GM12878 (cell line): ENCODE data around the gene METTL16. TPM values are rescaled to one million over a fixed set of nuclear protein-coding genes. Genes with fewer than 3 reads are reported as not detected.
A peak's percentile ranks its signal among the peaks of the same experiment; 100 is the strongest.

Experiments used
- ATAC-seq: fragments of 200-7000 bp; cut with Tn5 transposase; 3 replicates; pipeline ENCODE4 v1.9.1; 2020; ENCODE audit warnings: mild to moderate bottlenecking, moderate library complexity
- BruUV-seq: library from RNA; stranded (reverse); fragments of 400-500 nt; replicated peaks from 2 replicates; lab custom pipeline; 2021; lab: Mats Ljungman, UMichigan
- CTCF ChIA-PET: fragments of 300-600 bp; sonication (Branson Sonifier 250); formaldehyde crosslinking; extraction: SDS; loops from one replicate; lab custom pipeline; 2021; ENCODE audit warnings: inconsistent platforms; lab: Yijun Ruan, JAX
- POLR2A ChIA-PET: fragments of 350-600 bp; formaldehyde crosslinking; extraction: SDS; loops from one replicate; lab custom pipeline; 2021; ENCODE audit warnings: inconsistent platforms; lab: Charles Lee
- RAD21 ChIA-PET: fragments of 300-600 bp; sonication (Branson Sonifier 250); formaldehyde crosslinking; loops from one replicate; lab custom pipeline; 2023; ENCODE audit warnings: antibody characterized with exemption; ENCODE audit not compliant: unreplicated experiment; lab: Charles Lee
- SMC1A ChIA-PET: fragments of 300-600 bp; sonication (Branson Sonifier 250); formaldehyde crosslinking; loops from one replicate; lab custom pipeline; 2023; ENCODE audit not compliant: unreplicated experiment, uncharacterized antibody; lab: Charles Lee
- DNase-seq: peaks from one replicate; pipeline ENCODE4 v3.0.0-alpha.2; 2011; ENCODE audit warnings: low read depth, low spot score
- FAIRE-seq: peaks from 3 replicates; lab custom pipeline; 2011; peaks lifted over from hg19 to GRCh38; lab: Jason Lieb, UNC
- H2AFZ ChIP-seq: 2 replicates; pipeline ENCODE4 v1.6.0; 2011; ENCODE audit warnings: low read depth, low read length, control low read depth; ENCODE audit not compliant: control insufficient read depth
- H3K27ac ChIP-seq: 2 replicates; pipeline ENCODE4 v1.5.1; 2011; ENCODE audit warnings: control low read depth; ENCODE audit not compliant: control insufficient read depth, insufficient read depth
- H3K27me3 ChIP-seq, 2 experiments: replicated peaks in 1 of 2; 2 replicates each; pipeline versions ENCODE4 v1.6.0 to v1.6.1; 2011; ENCODE audit warnings: low read length in 1 of 2; ENCODE audit not compliant: control insufficient read depth in 2 of 2, insufficient read depth in 2 of 2
- H3K36me3 ChIP-seq, 2 experiments: 2 replicates each; pipeline ENCODE4 v1.5.1; 2011; ENCODE audit warnings: low read length in 1 of 2; ENCODE audit not compliant: control insufficient read depth in 2 of 2, insufficient read depth in 2 of 2
- H3K4me1 ChIP-seq: 2 replicates; pipeline ENCODE4 v1.6.1; 2011; ENCODE audit warnings: mild to moderate bottlenecking, low read length, moderate library complexity, mixed read lengths; ENCODE audit not compliant: control insufficient read depth, insufficient read depth
- H3K4me2 ChIP-seq: 2 replicates; pipeline ENCODE4 v1.6.0; 2011; ENCODE audit warnings: control low read depth; ENCODE audit not compliant: control insufficient read depth, insufficient read depth
- H3K4me3 ChIP-seq: fragments of 200-600 bp; sonication (generic); 2 replicates; pipeline ENCODE4 v1.5.1; 2016
- H3K79me2 ChIP-seq: 2 replicates; pipeline ENCODE4 v1.6.0; 2011; ENCODE audit warnings: low read length; ENCODE audit not compliant: control insufficient read depth, insufficient read depth
- H3K9ac ChIP-seq: 2 replicates; pipeline ENCODE4 v1.8.0; 2011; ENCODE audit warnings: low read length, control low read depth, mixed read lengths; ENCODE audit not compliant: control insufficient read depth, insufficient read depth
- H3K9me3 ChIP-seq: replicated peaks from 3 replicates; pipeline ENCODE4 v1.5.1; 2011; ENCODE audit warnings: mild to moderate bottlenecking, low read length; ENCODE audit not compliant: control insufficient read depth, insufficient read depth
- H4K20me1 ChIP-seq: 2 replicates; pipeline ENCODE4 v1.6.0; 2011; ENCODE audit not compliant: control insufficient read depth, insufficient read depth
- ATF7 ChIP-seq: fragments of 450-650 bp; IDR thresholded peaks from 2 replicates; pipeline ENCODE4 v1.6.1; 2016; ENCODE audit warnings: low read depth, mild to moderate bottlenecking
- BRCA1 ChIP-seq: IDR thresholded peaks from 2 replicates; pipeline ENCODE4 v1.6.1; 2011; ENCODE audit warnings: low read depth, low read length, improper control_type of control experiment
- CHD2 ChIP-seq: IDR thresholded peaks from 2 replicates; pipeline ENCODE4 v1.6.1; 2011; ENCODE audit warnings: low read depth, low read length, improper control_type of control experiment, borderline replicate concordance
- EED ChIP-seq: sonication (generic); IDR thresholded peaks from 2 replicates; pipeline ENCODE4 v1.6.1; 2016; ENCODE audit warnings: antibody characterized with exemption, low read depth
- GATAD2B ChIP-seq: fragments of 450-650 bp; conservative IDR thresholded peaks from 2 replicates; pipeline ENCODE4 v1.6.1; 2017; ENCODE audit warnings: low read depth, mild to moderate bottlenecking, moderate library complexity
- IKZF1 ChIP-seq: fragments of 450-650 bp; conservative IDR thresholded peaks from 2 replicates; pipeline ENCODE4 v1.6.1; 2017; ENCODE audit warnings: antibody characterized with exemption, mild to moderate bottlenecking
- IKZF2 ChIP-seq, 2 experiments: fragments of 450-650 bp; IDR thresholded peaks; 2 replicates each; pipeline ENCODE4 v1.6.1; 2017; ENCODE audit warnings: mild to moderate bottlenecking in 2 of 2, moderate library complexity in 2 of 2
- NR2C1 ChIP-seq: fragments of 450-650 bp; IDR thresholded peaks from 2 replicates; pipeline ENCODE4 v1.6.1; 2017; ENCODE audit warnings: antibody characterized with exemption, mild to moderate bottlenecking, moderate library complexity
- RELB ChIP-seq: fragments of 450-650 bp; IDR thresholded peaks from 2 replicates; pipeline ENCODE4 v1.6.1; 2017; ENCODE audit warnings: low read depth, mild to moderate bottlenecking, moderate library complexity
- RFX5 ChIP-seq: IDR thresholded peaks from 2 replicates; pipeline ENCODE4 v1.6.1; 2011; ENCODE audit warnings: low read depth, low read length, improper control_type of control experiment
- RUNX3 ChIP-seq: IDR thresholded peaks from 2 replicates; pipeline ENCODE4 v1.6.1; 2012; ENCODE audit warnings: low read length, inconsistent platforms
- SP1 ChIP-seq: IDR thresholded peaks from one replicate; pipeline ENCODE4 v1.6.1; 2011; ENCODE audit warnings: low read depth, low read length
- SPI1 ChIP-seq: IDR thresholded peaks from 2 replicates; pipeline ENCODE4 v1.6.1; 2011; ENCODE audit warnings: low read depth, mild to moderate bottlenecking, low read length, moderate library complexity, borderline replicate concordance; ENCODE audit not compliant: insufficient read depth
- STAT1 ChIP-seq: fragments of 450-650 bp; conservative IDR thresholded peaks from 2 replicates; pipeline ENCODE4 v1.6.1; 2014; ENCODE audit warnings: antibody characterized with exemption, mild to moderate bottlenecking
- TCF3 ChIP-seq: IDR thresholded peaks from 2 replicates; pipeline ENCODE4 v1.6.1; 2012; ENCODE audit warnings: low read depth, mild to moderate bottlenecking, low read length, borderline replicate concordance; ENCODE audit not compliant: insufficient read depth
- USF2 ChIP-seq: IDR thresholded peaks from 2 replicates; pipeline ENCODE4 v1.6.1; 2011; ENCODE audit warnings: low read depth, low read length, improper control_type of control experiment, borderline replicate concordance
- ZBED1 ChIP-seq: IDR thresholded peaks from 2 replicates; pipeline ENCODE4 v1.6.1; 2016; ENCODE audit warnings: borderline replicate concordance
- ZBTB40 ChIP-seq: fragments of 450-650 bp; IDR thresholded peaks from 2 replicates; pipeline ENCODE4 v1.6.1; 2016; ENCODE audit warnings: mild to moderate bottlenecking, moderate library complexity, borderline replicate concordance
- WGBS: methylation state at CpG from one replicate; pipeline ENCODE4 v1.1.6; 2016; ENCODE audit warnings: low lambda C conversion rate; ENCODE audit not compliant: insufficient replicate concordance, insufficient coverage; ENCODE audit errors: missing lambda C conversion rate; 5-methylcytosine and 5-hydroxymethylcytosine counted together
- in situ Hi-C: fragments of 300-500 bp; cut with MboI; formaldehyde crosslinking; loops from 9 replicates; pipeline ENCODE4 v1.14.3; 2018; ENCODE audit warnings: mixed read lengths
- intact Hi-C: fragments of 100-400 bp; cut with micrococcal nuclease; formaldehyde crosslinking; loops from one replicate; pipeline ENCODE4 v1.14.2; 2022; ENCODE audit not compliant: unreplicated experiment
- polyA plus RNA-seq, 11 experiments: library from polyadenylated mRNA; depleted of rRNA in 4 of 11; unstranded in 6 of 11; stranded (reverse) in 5 of 11; fragments of >200 nt; fragmentation: Nextera tagmentation in 4 of 11; fragmentation: Illumina TruSeq in 1 of 11; extraction: Ambion mirVana in 4 of 11; extraction: Trizol in 1 of 11; gene quantifications; 1 replicate in 1 of 11; 2 replicates in 10 of 11; pipeline versions ENCODE4 v1.2.1 to v1.2.3, GENCODE V29; 2011 to 2016; ENCODE audit warnings: inconsistent platforms in 2 of 11, missing spikeins in 2 of 11, low read depth in 1 of 11
- total RNA-seq, 4 experiments: library from RNA; depleted of rRNA in 3 of 4; stranded (reverse); fragments of >200 nt in 3 of 4; fragmentation: Illumina TruSeq in 1 of 4; extraction: Trizol in 1 of 4; gene quantifications; 2 replicates each; pipeline versions ENCODE4 v1.2.1 to v1.2.3, GENCODE V29; 2013 to 2021

The METTL16 gene
- total and polyA plus RNA-seq, 10 of the 15 experiments (the other 5 are each of a cell fraction or from before 2014, with no cell fraction given), result 15.6 to 34.3 (median 23.7) TPM

- WGBS, result 1% methylated on average over 34 of the region's 34 CpGs
- H2AFZ ChIP-seq, result peak overlapping the region; percentile 5
- TF ChIP-seq GATAD2B, result no peak
- TF ChIP-seq CHD2, result 0 out of 2 replicates have a peak, but pooled peaks have one; percentile 18
- no peak for TF ChIP-seq STAT1
- TF ChIP-seq ZBTB40, result no peak
- TF ChIP-seq IKZF2 (IDR thresholded peaks at IDR 0.05), result peak; percentile 58 to 60; a peak in 3 of 4 replicates
- no peak for TF ChIP-seq USF2
- 0 out of 2 replicates have a peak, but pooled peaks have one; percentile 62 for TF ChIP-seq RFX5
- peak; percentile 29; the same call in 1 of the 2 replicates for TF ChIP-seq SPI1
- no peak for TF ChIP-seq TCF3
- TF ChIP-seq RUNX3, result peak; percentile 36; the same call in 1 of the 2 replicates
- TF ChIP-seq NR2C1, result no peak
- TF ChIP-seq ATF7, result no peak
- peak; percentile 83 for TF ChIP-seq IKZF1
- TF ChIP-seq ZBED1, result no peak
- TF ChIP-seq BRCA1, result no peak
- peak; percentile 58; the same call in 1 of the 2 replicates for TF ChIP-seq EED
- peak; percentile 64; the same call in 1 of the 2 replicates for TF ChIP-seq RELB
- peak; percentile 76 for TF ChIP-seq SP1
Observed at GRCh38 chr17:2396568-2397246, 115.0 kb downstream of the METTL16 start.

More at GRCh38 chr17:2396568-2397246, 115.0 kb downstream of the METTL16 start:
- peak overlapping the region; percentile 57 for H3K27ac ChIP-seq
- BruUV-seq, result no TSS peak
- H3K9me3 ChIP-seq, result no peaks in the 10 kb centered on the region
- peak overlapping the region; percentile 66 for H3K4me3 ChIP-seq
- H3K4me1 ChIP-seq, result peaks cover 27% of the 10 kb centered on the region
- peak; percentile 93 for FAIRE-seq
- ChIA-PET POLR2A (no interaction called here), SMC1A (no interaction called here), CTCF (interaction anchor here (1.7 kb wide), 2 partner anchors 14 to 19 kb away, joined by 8 to 9 read pairs; no protein-coding TSS in a partner anchor), RAD21 (no interaction called here)
- peak; percentile 68 for DNase-seq
- H3K9ac ChIP-seq, result peak overlapping the region; percentile 64
- no peaks in the 10 kb centered on the region; a peak in 1 of 4 replicates for H3K36me3 ChIP-seq
- in situ Hi-C loops (no loop called here), intact Hi-C loops (no loop called here)
- H3K4me2 ChIP-seq, result peak overlapping the region; percentile 79
- H3K27me3 ChIP-seq, result no peaks in the 10 kb centered on the region
- ATAC-seq, result peak; percentile 27
- H4K20me1 ChIP-seq, result no peaks in the 10 kb centered on the region
- H3K79me2 ChIP-seq, result peaks cover 20% of the 10 kb centered on the region
